ENCODE results near the gene FRAS1. TPM values are rescaled to one million over a fixed set of nuclear protein-coding genes. Genes with fewer than 3 reads are reported as not detected.

FRAS1 gene
- total RNA-seq, 1 experiment from 2014 or later = 3.4 TPM

DNA sequence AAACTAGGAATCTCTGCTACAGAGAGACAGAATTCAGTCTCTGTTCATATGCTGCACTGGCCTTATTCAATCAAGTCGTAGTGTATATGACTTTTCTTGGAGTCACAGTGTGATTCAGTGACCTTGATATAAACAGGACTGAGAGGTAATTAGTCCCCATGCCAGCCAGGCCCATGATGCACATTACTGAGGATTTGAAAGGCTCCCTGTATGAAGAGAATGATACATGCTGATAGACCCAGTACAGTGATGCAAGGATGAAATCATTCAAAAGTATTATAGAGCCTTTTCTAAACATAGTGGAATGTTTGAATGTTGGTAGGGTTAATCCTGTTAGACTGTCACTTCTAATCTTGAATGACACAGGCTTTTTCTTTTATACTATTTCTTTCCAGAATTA, 528.5 kb downstream of the FRAS1 start:
- no peaks in the 10 kb centered on the region for H3K79me2 ChIP-seq (ENCODE audit: low read length)
- POLR2A ChIA-PET (ENCODE audit: unreplicated experiment) = no interaction called here
- no TSS peak for BruUV-seq (replicated peaks)
- no peak overlapping the region for H3K4me3 ChIP-seq (ENCODE audit: low read length)
- DNase-seq (no peak), ATAC-seq (no peak)
- no peak overlapping the region for H3K27ac ChIP-seq (ENCODE audit: low read length)
- no peaks in the 10 kb centered on the region for H3K9me3 ChIP-seq (ENCODE audit: low read length)
- no peaks in the 10 kb centered on the region for H3K27me3 ChIP-seq (ENCODE audit: low read length)
- no peaks in the 10 kb centered on the region for H4K20me1 ChIP-seq (ENCODE audit: low read length)
- H3K9ac ChIP-seq (ENCODE audit: low read length) = no peak overlapping the region
- H3F3A ChIP-seq (ENCODE audit: low read length, unreplicated experiment) = no peaks in the 10 kb centered on the region
- no peak for TF ChIP-seq EZH2phosphoT487 (IDR thresholded peaks at IDR 0.05; ENCODE audit: borderline replicate concordance, low read length)
- TF ChIP-seq, protein P1, sequence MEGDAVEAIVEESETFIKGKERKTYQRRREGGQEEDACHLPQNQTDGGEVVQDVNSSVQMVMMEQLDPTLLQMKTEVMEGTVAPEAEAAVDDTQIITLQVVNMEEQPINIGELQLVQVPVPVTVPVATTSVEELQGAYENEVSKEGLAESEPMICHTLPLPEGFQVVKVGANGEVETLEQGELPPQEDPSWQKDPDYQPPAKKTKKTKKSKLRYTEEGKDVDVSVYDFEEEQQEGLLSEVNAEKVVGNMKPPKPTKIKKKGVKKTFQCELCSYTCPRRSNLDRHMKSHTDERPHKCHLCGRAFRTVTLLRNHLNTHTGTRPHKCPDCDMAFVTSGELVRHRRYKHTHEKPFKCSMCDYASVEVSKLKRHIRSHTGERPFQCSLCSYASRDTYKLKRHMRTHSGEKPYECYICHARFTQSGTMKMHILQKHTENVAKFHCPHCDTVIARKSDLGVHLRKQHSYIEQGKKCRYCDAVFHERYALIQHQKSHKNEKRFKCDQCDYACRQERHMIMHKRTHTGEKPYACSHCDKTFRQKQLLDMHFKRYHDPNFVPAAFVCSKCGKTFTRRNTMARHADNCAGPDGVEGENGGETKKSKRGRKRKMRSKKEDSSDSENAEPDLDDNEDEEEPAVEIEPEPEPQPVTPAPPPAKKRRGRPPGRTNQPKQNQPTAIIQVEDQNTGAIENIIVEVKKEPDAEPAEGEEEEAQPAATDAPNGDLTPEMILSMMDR (conservative IDR thresholded peaks at IDR 0.05; ENCODE audit: low read depth, low read length) = no peak
- no peak for TF ChIP-seq EZH2 (IDR thresholded peaks at IDR 0.05; ENCODE audit: low read length, unreplicated experiment)
- H3K36me3 ChIP-seq (ENCODE audit: low read depth, low read length) = peaks cover 42% of the 10 kb centered on the region
- no peak overlapping the region for H2AFZ ChIP-seq (ENCODE audit: low read length)
- H3K4me1 ChIP-seq (ENCODE audit: insufficient read depth, low read length) = peaks cover 4% of the 10 kb centered on the region; the same call in 1 of the 2 replicates
- intact Hi-C loops (cut with micrococcal nuclease) = no loop called here
- H3K9me2 ChIP-seq (replicated peaks; ENCODE audit: low read length) = no peaks in the 10 kb centered on the region
- CTCF ChIA-PET = no interaction called here
- no peak overlapping the region for H3K4me2 ChIP-seq (ENCODE audit: low read length)

DNA sequence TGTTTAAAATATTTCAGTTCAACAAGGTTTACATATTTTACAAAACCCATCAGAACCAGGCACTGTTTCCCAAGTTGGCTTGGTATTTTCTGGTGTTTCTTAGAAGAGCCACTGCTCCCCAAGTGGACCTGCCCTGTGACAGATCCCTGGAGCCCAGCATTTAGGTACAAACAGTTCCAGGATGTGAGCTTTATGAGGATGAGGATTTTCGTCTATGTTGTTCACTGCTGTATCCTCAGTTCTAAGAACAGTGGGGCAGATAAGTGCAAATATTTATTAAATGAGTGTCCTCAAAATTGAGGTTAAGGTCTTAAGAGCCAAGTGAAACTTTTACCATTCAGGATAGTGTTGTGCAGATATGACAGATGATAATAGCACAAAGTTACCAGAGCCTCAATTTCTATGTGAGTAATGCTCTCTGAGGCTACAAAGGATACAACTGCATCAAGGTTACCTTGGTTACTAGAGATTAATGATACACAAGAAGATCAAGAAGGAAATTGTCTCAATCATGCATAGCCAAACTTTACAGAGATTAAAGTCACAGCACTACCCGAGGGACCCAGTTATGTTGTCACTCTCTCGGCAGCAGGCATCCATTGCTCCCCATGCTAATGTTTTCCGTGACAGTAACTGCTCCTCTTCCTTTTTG, 531.9 kb downstream of the FRAS1 start:
- Histone ChIP-seq H3K9ac (ENCODE audit: low read length) (no peak overlapping the region), H3K9me3 (ENCODE audit: low read length) (no peaks in the 10 kb centered on the region), H3K4me2 (ENCODE audit: low read length) (no peak overlapping the region), H2AFZ (ENCODE audit: low read length) (no peak overlapping the region), H4K20me1 (ENCODE audit: low read length) (no peaks in the 10 kb centered on the region), H3K27me3 (ENCODE audit: low read length) (no peaks in the 10 kb centered on the region), H3K4me3 (ENCODE audit: low read length) (no peak overlapping the region), H3K4me1 (ENCODE audit: insufficient read depth, low read length) (no peaks in the 10 kb centered on the region), H3K36me3 (ENCODE audit: low read depth, low read length) (peaks cover 34% of the 10 kb centered on the region), H3K79me2 (ENCODE audit: low read length) (no peaks in the 10 kb centered on the region), H3K9me2 (replicated peaks; ENCODE audit: low read length) (no peaks in the 10 kb centered on the region), H3K27ac (ENCODE audit: low read length) (no peak overlapping the region), H3F3A (ENCODE audit: low read length, unreplicated experiment) (no peaks in the 10 kb centered on the region)
- no peak for DNase-seq
- TF ChIP-seq, protein P1 (conservative IDR thresholded peaks at IDR 0.05; ENCODE audit: low read depth, low read length) = no peak
- TF ChIP-seq EZH2phosphoT487 (IDR thresholded peaks at IDR 0.05; ENCODE audit: borderline replicate concordance, low read length) (no peak), EZH2 (IDR thresholded peaks at IDR 0.05; ENCODE audit: low read length, unreplicated experiment) (no peak)
- ATAC-seq = no peak
- BruUV-seq (replicated peaks) = no TSS peak
- ChIA-PET CTCF (no interaction called here), POLR2A (ENCODE audit: unreplicated experiment) (no interaction called here)
- intact Hi-C loops (cut with micrococcal nuclease) = no loop called here

DNA sequence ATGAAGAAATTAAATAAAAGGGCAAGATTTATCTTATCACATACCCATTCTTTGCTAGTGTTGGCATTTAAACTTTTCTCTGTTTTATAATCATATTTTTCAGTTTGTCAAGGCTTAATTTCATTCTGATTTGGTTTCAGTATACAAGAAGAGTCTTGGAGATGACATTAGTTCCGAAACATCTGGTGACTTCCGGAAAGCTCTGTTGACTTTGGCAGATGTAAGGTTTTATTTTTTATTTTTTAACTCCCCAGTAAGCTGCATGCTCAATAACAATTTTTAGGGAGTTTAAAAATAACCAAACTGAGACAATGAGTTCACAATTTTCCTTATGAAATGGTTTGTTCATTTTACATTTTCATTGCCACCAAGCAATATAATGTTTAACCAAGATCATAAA, 534.3 kb downstream of the FRAS1 start:
- Histone ChIP-seq H3K9me2 (replicated peaks; ENCODE audit: low read length) (no peaks in the 10 kb centered on the region), H3K4me2 (ENCODE audit: low read length) (no peak overlapping the region), H3K9ac (ENCODE audit: low read length) (no peak overlapping the region), H3K27me3 (ENCODE audit: low read length) (no peaks in the 10 kb centered on the region), H3K27ac (ENCODE audit: low read length) (no peak overlapping the region), H2AFZ (ENCODE audit: low read length) (no peak overlapping the region), H3K36me3 (ENCODE audit: low read depth, low read length) (peaks cover 32% of the 10 kb centered on the region), H3K9me3 (ENCODE audit: low read length) (no peaks in the 10 kb centered on the region), H4K20me1 (ENCODE audit: low read length) (no peaks in the 10 kb centered on the region), H3K4me1 (ENCODE audit: insufficient read depth, low read length) (no peaks in the 10 kb centered on the region), H3K79me2 (ENCODE audit: low read length) (no peaks in the 10 kb centered on the region), H3K4me3 (ENCODE audit: low read length) (no peak overlapping the region), H3F3A (ENCODE audit: low read length, unreplicated experiment) (no peaks in the 10 kb centered on the region)
- CTCF ChIA-PET = no interaction called here
- DNase-seq = no peak
- no peak for ATAC-seq
- POLR2A ChIA-PET (ENCODE audit: unreplicated experiment) = no interaction called here
- TF ChIP-seq, protein P1 (conservative IDR thresholded peaks at IDR 0.05; ENCODE audit: low read depth, low read length) = no peak
- TF ChIP-seq EZH2phosphoT487 (IDR thresholded peaks at IDR 0.05; ENCODE audit: borderline replicate concordance, low read length) = no peak
- TF ChIP-seq EZH2 (IDR thresholded peaks at IDR 0.05; ENCODE audit: low read length, unreplicated experiment) = no peak
- BruUV-seq (replicated peaks) = no TSS peak
- intact Hi-C loops (cut with micrococcal nuclease) = no loop called here

Measured in PC-3 (cell line).